ENCODE data around the gene ERH.

The ERH gene

GRCh38 chr14:69356903-69357543, 41.1 kb downstream of the ERH start:
- DNase-seq (ENCODE audit: low read depth in 2 of 2) = no peak

- no peak for DNase-seq (ENCODE audit: low read depth in 2 of 2)
Observed at GRCh38 chr14:69355607-69356281, 42.4 kb downstream of the ERH start.

- DNase-seq (ENCODE audit: low read depth in 2 of 2) = no peak
Observed at GRCh38 chr14:69355154-69355597, 42.9 kb downstream of the ERH start.

GRCh38 chr14:69354383-69355153, 43.5 kb downstream of the ERH start:
- peak in 1 of 2 donors; percentile 22 for DNase-seq (ENCODE audit: low read depth in 2 of 2)

GRCh38 chr14:69353168-69353567, 44.9 kb downstream of the ERH start:
- no peak for DNase-seq (ENCODE audit: low read depth in 2 of 2)

- no peak for DNase-seq (ENCODE audit: low read depth in 2 of 2)
Observed at GRCh38 chr14:69351911-69352310, 46.2 kb downstream of the ERH start.

GRCh38 chr14:69351385-69351784, 46.7 kb downstream of the ERH start:
- no peak for DNase-seq (ENCODE audit: low read depth in 2 of 2)

GRCh38 chr14:69350892-69351291, 47.2 kb downstream of the ERH start:
- DNase-seq (ENCODE audit: low read depth in 2 of 2) = no peak

- no peak for DNase-seq (ENCODE audit: low read depth in 2 of 2)
Observed at GRCh38 chr14:69349091-69349777, 48.9 kb downstream of the ERH start.

GRCh38 chr14:69346710-69347109, 51.4 kb downstream of the ERH start:
- DNase-seq (ENCODE audit: low read depth in 2 of 2) = no peak

- no peak for DNase-seq (ENCODE audit: low read depth in 2 of 2)
Observed at GRCh38 chr14:69345402-69345801, 52.7 kb downstream of the ERH start.

GRCh38 chr14:69344171-69344570, 53.9 kb downstream of the ERH start:
- no peak for DNase-seq (ENCODE audit: low read depth in 2 of 2)

- no peak for DNase-seq (ENCODE audit: low read depth in 2 of 2)
Observed at GRCh38 chr14:69342928-69343525, 55.1 kb downstream of the ERH start.

GRCh38 chr14:69339426-69339825, 58.7 kb downstream of the ERH start:
- DNase-seq (ENCODE audit: low read depth in 2 of 2) = no peak

GRCh38 chr14:69337984-69338383, 60.1 kb downstream of the ERH start:
- no peak for DNase-seq (ENCODE audit: low read depth in 2 of 2)

GRCh38 chr14:69335371-69335771, 62.7 kb downstream of the ERH start:
- DNase-seq (ENCODE audit: low read depth in 2 of 2) = no peak

- DNase-seq (ENCODE audit: low read depth in 2 of 2) = no peak
Observed at GRCh38 chr14:69334576-69334975, 63.5 kb downstream of the ERH start.

- DNase-seq (ENCODE audit: low read depth in 2 of 2) = no peak
Observed at GRCh38 chr14:69333791-69334337, 64.2 kb downstream of the ERH start.

GRCh38 chr14:69332782-69333395, 65.2 kb downstream of the ERH start:
- DNase-seq (ENCODE audit: low read depth in 2 of 2) = no peak

- no peak for DNase-seq (ENCODE audit: low read depth in 2 of 2)
Observed at GRCh38 chr14:69331206-69331605, 66.9 kb downstream of the ERH start.
